ENCODE results near the gene HDLBP. TPM values are rescaled to one million over a fixed set of nuclear protein-coding genes. Genes with fewer than 3 reads are reported as not detected.
"Not testable (repeated sequence)": the region's sequence is repeated elsewhere in the genome, so short reads cannot be mapped to it uniquely, and the experiment has no call there.

HDLBP gene
- total RNA-seq, 2 experiments from 2014 or later = 259 to 348 TPM

GRCh38 chr2:241202681-241203080 lies 112.8 kb downstream of the HDLBP start:
- Mint-ChIP-seq H3K27ac (no peak overlapping the region), H3K4me1 (no peaks in the 10 kb centered on the region), H3K27me3 (no peaks in the 10 kb centered on the region), H3K36me3 (ENCODE audit: low read depth) (no peaks in the 10 kb centered on the region), H3K9me3 (ENCODE audit: low read depth) (no peaks in the 10 kb centered on the region), H3K4me3 (no peak overlapping the region)
- ChIA-PET CTCF (no interaction called here), POLR2A (no interaction called here)
- DNase-seq (no peak), ATAC-seq (no peak)
- intact Hi-C loops (cut with DNase I, micrococcal nuclease) = no loop called here

GRCh38 chr2:241202268-241202585 lies 113.2 kb downstream of the HDLBP start:
- Mint-ChIP-seq H3K27ac (no peak overlapping the region), H3K36me3 (ENCODE audit: low read depth) (no peaks in the 10 kb centered on the region), H3K4me1 (no peaks in the 10 kb centered on the region), H3K9me3 (ENCODE audit: low read depth) (no peaks in the 10 kb centered on the region), H3K27me3 (no peaks in the 10 kb centered on the region), H3K4me3 (no peak overlapping the region)
- CTCF ChIA-PET = no interaction called here
- intact Hi-C loops (cut with DNase I, micrococcal nuclease) = no loop called here
- no peak for DNase-seq
- ATAC-seq = no peak
- POLR2A ChIA-PET = no interaction called here

DNA sequence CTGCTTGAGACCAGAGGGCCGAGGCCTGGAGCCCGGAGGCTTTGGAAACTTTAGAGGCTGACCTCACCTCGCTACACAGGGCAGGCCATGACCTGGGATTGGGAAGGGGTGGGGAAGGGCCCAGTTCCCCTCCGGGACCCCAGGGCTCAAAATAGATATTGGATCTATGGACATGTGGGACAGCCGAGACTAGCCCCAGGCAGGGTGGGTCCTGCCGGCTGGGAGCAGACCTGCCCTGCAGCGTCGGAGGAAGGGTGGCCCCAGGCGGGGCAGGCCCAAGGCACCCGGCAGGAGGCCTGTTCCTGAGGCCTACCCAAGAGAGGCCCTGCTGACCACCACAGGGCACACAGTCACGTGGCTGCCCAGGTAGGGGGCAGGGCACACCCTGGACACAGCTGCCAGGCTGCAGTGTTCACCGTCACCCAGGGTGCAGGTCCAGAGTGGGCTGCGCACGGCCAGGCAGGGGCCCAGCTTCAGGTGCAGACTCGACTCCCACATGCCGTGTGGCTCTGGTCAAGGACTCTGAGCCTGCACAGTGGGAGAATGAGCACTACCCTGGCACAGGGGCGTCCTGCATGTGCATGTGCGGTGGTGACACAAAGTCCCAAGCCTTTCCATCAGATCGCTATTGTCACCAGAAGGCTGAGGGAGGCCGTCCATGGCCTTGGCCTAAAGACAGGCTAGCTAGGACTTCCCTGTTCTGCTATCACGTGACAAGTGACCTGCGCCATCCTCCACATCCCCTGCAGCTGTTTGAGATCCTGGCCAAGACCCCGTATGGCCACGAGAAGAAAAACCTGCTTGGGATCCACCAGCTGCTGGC lies 113.8 kb downstream of the HDLBP start:
- ATAC-seq (no peak), DNase-seq (no peak)
- ChIA-PET POLR2A (no interaction called here), CTCF (no interaction called here)
- intact Hi-C loops (cut with DNase I, micrococcal nuclease) = no loop called here
- no peaks in the 10 kb centered on the region for H3K36me3 Mint-ChIP-seq (ENCODE audit: low read depth)
- H3K9me3 Mint-ChIP-seq (ENCODE audit: low read depth) = no peaks in the 10 kb centered on the region
- H3K4me1 Mint-ChIP-seq = no peaks in the 10 kb centered on the region
- no peak overlapping the region for H3K4me3 Mint-ChIP-seq
- H3K27me3 Mint-ChIP-seq = no peaks in the 10 kb centered on the region
- H3K27ac Mint-ChIP-seq = no peak overlapping the region

DNA sequence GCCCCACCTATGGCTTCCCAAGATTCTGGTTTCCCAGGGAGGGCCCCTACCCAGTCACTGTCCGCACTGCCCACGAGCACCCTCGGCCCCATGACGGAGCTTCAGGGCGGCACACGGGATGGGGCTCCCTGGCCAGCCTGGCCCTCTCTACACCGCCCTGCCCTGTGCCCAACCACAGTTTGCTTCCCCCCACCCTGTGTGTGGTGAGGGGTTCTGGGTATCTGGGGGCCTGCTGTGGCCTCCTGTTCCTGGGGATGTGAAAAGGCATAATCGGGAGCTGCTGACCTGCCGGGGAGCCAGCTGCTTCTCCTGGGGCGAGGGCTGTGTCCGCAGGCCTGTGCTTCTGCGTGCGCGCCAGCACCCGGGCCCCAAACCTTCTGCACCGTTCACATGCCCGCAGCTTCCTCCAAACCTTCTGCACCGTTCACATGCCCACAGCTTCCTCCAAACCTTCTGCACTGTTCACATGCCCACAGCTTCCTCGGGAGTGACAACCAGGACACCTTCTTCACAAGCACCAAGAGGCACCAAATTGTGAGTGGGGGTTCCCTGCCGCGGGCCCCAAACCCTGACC lies 114.6 kb downstream of the HDLBP start:
- no peaks in the 10 kb centered on the region for H3K36me3 Mint-ChIP-seq (ENCODE audit: low read depth)
- no peak overlapping the region for H3K27ac Mint-ChIP-seq
- ATAC-seq = no peak
- no peaks in the 10 kb centered on the region for H3K4me1 Mint-ChIP-seq
- H3K27me3 Mint-ChIP-seq = no peaks in the 10 kb centered on the region
- no peak overlapping the region for H3K4me3 Mint-ChIP-seq
- H3K9me3 Mint-ChIP-seq (ENCODE audit: low read depth) = no peaks in the 10 kb centered on the region
- intact Hi-C loops (cut with DNase I, micrococcal nuclease) = no loop called here
- ChIA-PET CTCF (interaction anchor here (0.6 kb wide), 1 partner anchor 13 kb away, joined by 3 read pairs; no protein-coding TSS in a partner anchor), POLR2A (no interaction called here)
- no peak for DNase-seq

- POLR2A ChIA-PET = no interaction called here
- Mint-ChIP-seq H3K4me3 (no peak overlapping the region), H3K4me1 (no peaks in the 10 kb centered on the region), H3K36me3 (ENCODE audit: low read depth) (no peaks in the 10 kb centered on the region), H3K27ac (no peak overlapping the region), H3K27me3 (no peaks in the 10 kb centered on the region), H3K9me3 (ENCODE audit: low read depth) (no peaks in the 10 kb centered on the region)
- ATAC-seq = no peak
- intact Hi-C loops (cut with DNase I, micrococcal nuclease) = no loop called here
- DNase-seq = no peak
- CTCF ChIA-PET = interaction anchor here (0.6 kb wide), 1 partner anchor 12 kb away, joined by 3 read pairs; no protein-coding TSS in a partner anchor
Observed at GRCh38 chr2:241199897-241200821, 115.3 kb downstream of the HDLBP start.

- Mint-ChIP-seq H3K36me3 (ENCODE audit: low read depth) (no peaks in the 10 kb centered on the region), H3K27ac (no peak overlapping the region), H3K4me1 (no peaks in the 10 kb centered on the region), H3K4me3 (no peak overlapping the region), H3K27me3 (no peaks in the 10 kb centered on the region), H3K9me3 (ENCODE audit: low read depth) (no peaks in the 10 kb centered on the region)
- intact Hi-C loops (cut with DNase I, micrococcal nuclease) = no loop called here
- CTCF ChIA-PET = no interaction called here
- DNase-seq (no peak), ATAC-seq (no peak)
- POLR2A ChIA-PET = no interaction called here
Observed at GRCh38 chr2:241199286-241199685, 116.2 kb downstream of the HDLBP start.

GRCh38 chr2:241198381-241199279 lies 116.8 kb downstream of the HDLBP start:
- POLR2A ChIA-PET = no interaction called here

DNA sequence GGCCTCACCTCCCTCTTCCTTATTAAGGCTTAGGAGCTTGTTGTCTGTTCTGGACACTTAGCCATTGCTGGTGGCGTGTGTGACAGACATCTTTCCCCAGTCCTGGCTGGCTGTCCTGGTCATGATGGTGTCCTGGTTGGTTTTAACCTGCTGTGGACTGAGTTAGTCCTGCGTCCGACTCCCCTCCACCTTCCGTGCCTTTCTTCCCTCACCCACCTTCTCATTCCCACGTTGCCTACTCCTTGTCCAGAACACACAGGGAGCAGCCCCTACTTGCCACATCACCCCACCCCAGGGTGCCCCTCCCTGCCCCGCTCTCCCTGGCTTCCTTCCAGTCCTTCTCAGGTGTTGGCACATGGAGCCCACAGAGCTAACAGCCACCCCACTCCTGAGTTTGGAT lies 117.5 kb downstream of the HDLBP start:
- Mint-ChIP-seq H3K27ac (no peak overlapping the region), H3K36me3 (ENCODE audit: low read depth) (no peaks in the 10 kb centered on the region), H3K4me1 (no peaks in the 10 kb centered on the region), H3K9me3 (ENCODE audit: low read depth) (no peaks in the 10 kb centered on the region), H3K27me3 (no peaks in the 10 kb centered on the region), H3K4me3 (no peak overlapping the region)
- ATAC-seq (no peak), DNase-seq (no peak)
- intact Hi-C loops (cut with DNase I, micrococcal nuclease) = no loop called here
- ChIA-PET POLR2A (no interaction called here), CTCF (interaction anchor here (0.6 kb wide), 1 partner anchor 29 kb away, joined by 3 read pairs; no protein-coding TSS in a partner anchor)

More at GRCh38 chr2:241198381-241199279, 116.8 kb downstream of the HDLBP start:
- Mint-ChIP-seq H3K9me3 (ENCODE audit: low read depth) (no peaks in the 10 kb centered on the region), H3K4me3 (no peak overlapping the region), H3K27ac (no peak overlapping the region), H3K36me3 (ENCODE audit: low read depth) (no peaks in the 10 kb centered on the region), H3K4me1 (no peaks in the 10 kb centered on the region), H3K27me3 (no peaks in the 10 kb centered on the region)
- no peak for DNase-seq
- CTCF ChIA-PET = interaction anchor here (0.6 kb wide), 1 partner anchor 30 kb away, joined by 3 read pairs; no protein-coding TSS in a partner anchor
- ATAC-seq = no peak
- intact Hi-C loops (cut with DNase I, micrococcal nuclease) = no loop called here

DNA sequence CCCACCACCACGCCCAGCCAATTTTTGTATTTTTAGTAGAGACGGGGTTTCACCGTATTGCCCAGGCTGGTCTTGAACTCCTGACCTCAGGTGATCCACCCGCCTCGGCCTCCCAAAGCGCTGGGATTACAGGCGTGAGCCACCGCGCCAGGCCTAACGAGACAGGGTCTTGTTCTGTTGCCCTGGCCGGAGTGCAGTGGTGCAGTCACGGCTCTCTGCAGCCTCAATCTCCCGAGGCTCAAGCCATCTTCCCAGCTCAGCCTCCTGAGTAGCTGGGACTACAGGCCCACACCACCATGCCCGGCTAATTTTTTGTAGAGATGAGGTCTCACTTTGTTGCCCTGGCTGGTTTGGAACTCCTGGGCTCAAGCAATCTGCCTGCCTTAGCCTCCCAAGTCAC lies 118.2 kb downstream of the HDLBP start:
- POLR2A ChIA-PET; CTCF ChIA-PET; H3K27ac Mint-ChIP-seq; H3K4me3 Mint-ChIP-seq; H3K27me3 Mint-ChIP-seq; H3K36me3 Mint-ChIP-seq (ENCODE audit: low read depth); intact Hi-C loops (cut with DNase I, micrococcal nuclease); H3K4me1 Mint-ChIP-seq; ATAC-seq; DNase-seq; H3K9me3 Mint-ChIP-seq (ENCODE audit: low read depth): not testable (repeated sequence)

GRCh38 chr2:241195506-241196130 lies 119.9 kb downstream of the HDLBP start:
- intact Hi-C loops (cut with DNase I, micrococcal nuclease) = no loop called here
- CTCF ChIA-PET = no interaction called here
- no peak overlapping the region for H3K27ac Mint-ChIP-seq
- POLR2A ChIA-PET = no interaction called here
- no peaks in the 10 kb centered on the region for H3K36me3 Mint-ChIP-seq (ENCODE audit: low read depth)
- DNase-seq = peak; percentile 0
- H3K27me3 Mint-ChIP-seq = no peaks in the 10 kb centered on the region
- ATAC-seq = no peak
- no peaks in the 10 kb centered on the region for H3K9me3 Mint-ChIP-seq (ENCODE audit: low read depth)
- no peak overlapping the region for H3K4me3 Mint-ChIP-seq
- H3K4me1 Mint-ChIP-seq = no peaks in the 10 kb centered on the region

DNA sequence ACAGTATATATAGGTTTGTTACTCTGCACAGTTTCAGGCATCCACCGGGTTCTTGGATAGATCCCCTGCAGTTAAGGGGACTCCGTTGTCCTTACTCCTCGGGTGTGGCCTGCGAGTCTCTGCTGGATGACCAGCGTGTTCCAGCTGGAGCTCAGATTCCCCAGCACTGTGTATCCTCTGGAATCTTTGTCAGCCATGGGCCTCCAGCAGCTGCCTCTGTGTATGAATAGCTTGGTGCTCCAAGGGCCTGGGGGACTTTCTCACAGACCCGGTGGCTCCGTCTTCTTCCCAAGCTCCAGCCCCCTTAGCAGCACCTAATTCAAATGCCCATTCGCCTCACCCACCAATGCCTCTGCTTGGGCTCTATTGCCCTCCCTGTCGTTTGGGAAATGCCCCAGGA lies 120.7 kb downstream of the HDLBP start:
- no peak for ATAC-seq
- ChIA-PET CTCF (no interaction called here), POLR2A (no interaction called here)
- no peaks in the 10 kb centered on the region for H3K4me1 Mint-ChIP-seq
- no peak overlapping the region for H3K27ac Mint-ChIP-seq
- H3K4me3 Mint-ChIP-seq = no peak overlapping the region
- no peaks in the 10 kb centered on the region for H3K9me3 Mint-ChIP-seq (ENCODE audit: low read depth)
- no peaks in the 10 kb centered on the region for H3K36me3 Mint-ChIP-seq (ENCODE audit: low read depth)
- intact Hi-C loops (cut with DNase I, micrococcal nuclease) = no loop called here
- no peaks in the 10 kb centered on the region for H3K27me3 Mint-ChIP-seq
- no peak for DNase-seq
